Type B pancreatic cell (in vitro differentiated cells): ENCODE results near the gene TMEM8B. TPM values are rescaled to one million over a fixed set of nuclear protein-coding genes. Genes with fewer than 3 reads are reported as not detected.

Experiments
- DNase-seq: peaks from one replicate; pipeline ENCODE4 v3.0.0; 2021; ENCODE audit warnings: mixed read lengths; ENCODE audit not compliant: unreplicated experiment; ENCODE audit errors: extremely low spot score
- H3K27ac Mint-ChIP-seq: 2 replicates; pipeline ENCODE4 v1.8.0; 2021; ENCODE audit warnings: mild to moderate bottlenecking, mixed read lengths
- H3K27me3 Mint-ChIP-seq: 2 replicates; pipeline ENCODE4 v1.8.0; 2021; ENCODE audit warnings: mixed read lengths
- H3K36me3 Mint-ChIP-seq: 2 replicates; pipeline ENCODE4 v1.8.0; 2021; ENCODE audit warnings: mixed read lengths
- H3K4me1 Mint-ChIP-seq: one replicate; pipeline ENCODE4 v1.8.0; 2021; ENCODE audit warnings: mixed read lengths; ENCODE audit not compliant: unreplicated experiment
- H3K4me3 Mint-ChIP-seq: 2 replicates; pipeline ENCODE4 v1.8.0; 2021; ENCODE audit warnings: mild to moderate bottlenecking, mixed read lengths
- H3K9me3 Mint-ChIP-seq: 2 replicates; pipeline ENCODE4 v1.8.0; 2021; ENCODE audit warnings: mixed read lengths
- total RNA-seq: library from RNA; stranded (reverse); gene quantifications from 2 replicates; pipeline ENCODE4 v1.2.1, GENCODE V29; 2021; ENCODE audit warnings: low replicate concordance
- TF ChIP-seq, protein P1 (sequence below): fragments of 200-600 bp; sonication (generic); conservative IDR thresholded peaks from 2 replicates; pipeline ENCODE4 v1.5.0; 2021; ENCODE audit warnings: antibody characterized with exemption, mild to moderate bottlenecking

TMEM8B gene
- total RNA-seq, 1 donor from 2014 or later: 27.2 TPM

DNA sequence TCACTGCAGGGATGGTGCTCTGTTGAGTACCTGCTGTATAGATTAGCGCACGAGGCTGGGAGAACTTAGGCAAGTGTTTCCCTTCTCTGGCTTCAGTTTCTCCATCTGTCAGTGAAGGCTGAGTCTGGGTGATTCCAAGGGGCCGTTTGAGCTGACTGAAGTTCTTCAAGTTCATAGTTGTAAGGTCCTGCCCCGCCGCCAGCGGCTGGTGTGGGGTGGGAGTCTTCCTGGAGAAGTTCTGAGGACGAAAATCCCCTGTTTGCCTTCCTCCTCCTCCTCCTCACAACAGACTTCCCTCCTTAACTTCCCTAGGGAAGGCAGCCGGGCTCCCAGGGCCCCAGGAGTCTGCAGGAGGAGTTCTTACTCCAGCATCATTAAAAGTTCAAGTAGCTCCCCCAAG is 75.3 kb downstream of the TMEM8B start:
- no peaks in the 10 kb centered on the region for H3K9me3 Mint-ChIP-seq
- H3K4me3 Mint-ChIP-seq: no peak overlapping the region
- H3K27me3 Mint-ChIP-seq: peaks cover 15% of the 10 kb centered on the region
- TF ChIP-seq, protein P1, sequence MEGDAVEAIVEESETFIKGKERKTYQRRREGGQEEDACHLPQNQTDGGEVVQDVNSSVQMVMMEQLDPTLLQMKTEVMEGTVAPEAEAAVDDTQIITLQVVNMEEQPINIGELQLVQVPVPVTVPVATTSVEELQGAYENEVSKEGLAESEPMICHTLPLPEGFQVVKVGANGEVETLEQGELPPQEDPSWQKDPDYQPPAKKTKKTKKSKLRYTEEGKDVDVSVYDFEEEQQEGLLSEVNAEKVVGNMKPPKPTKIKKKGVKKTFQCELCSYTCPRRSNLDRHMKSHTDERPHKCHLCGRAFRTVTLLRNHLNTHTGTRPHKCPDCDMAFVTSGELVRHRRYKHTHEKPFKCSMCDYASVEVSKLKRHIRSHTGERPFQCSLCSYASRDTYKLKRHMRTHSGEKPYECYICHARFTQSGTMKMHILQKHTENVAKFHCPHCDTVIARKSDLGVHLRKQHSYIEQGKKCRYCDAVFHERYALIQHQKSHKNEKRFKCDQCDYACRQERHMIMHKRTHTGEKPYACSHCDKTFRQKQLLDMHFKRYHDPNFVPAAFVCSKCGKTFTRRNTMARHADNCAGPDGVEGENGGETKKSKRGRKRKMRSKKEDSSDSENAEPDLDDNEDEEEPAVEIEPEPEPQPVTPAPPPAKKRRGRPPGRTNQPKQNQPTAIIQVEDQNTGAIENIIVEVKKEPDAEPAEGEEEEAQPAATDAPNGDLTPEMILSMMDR: no peak
- H3K4me1 Mint-ChIP-seq: peaks cover 33% of the 10 kb centered on the region
- no peak overlapping the region for H3K27ac Mint-ChIP-seq
- DNase-seq: no peak
- H3K36me3 Mint-ChIP-seq: no peaks in the 10 kb centered on the region

DNA sequence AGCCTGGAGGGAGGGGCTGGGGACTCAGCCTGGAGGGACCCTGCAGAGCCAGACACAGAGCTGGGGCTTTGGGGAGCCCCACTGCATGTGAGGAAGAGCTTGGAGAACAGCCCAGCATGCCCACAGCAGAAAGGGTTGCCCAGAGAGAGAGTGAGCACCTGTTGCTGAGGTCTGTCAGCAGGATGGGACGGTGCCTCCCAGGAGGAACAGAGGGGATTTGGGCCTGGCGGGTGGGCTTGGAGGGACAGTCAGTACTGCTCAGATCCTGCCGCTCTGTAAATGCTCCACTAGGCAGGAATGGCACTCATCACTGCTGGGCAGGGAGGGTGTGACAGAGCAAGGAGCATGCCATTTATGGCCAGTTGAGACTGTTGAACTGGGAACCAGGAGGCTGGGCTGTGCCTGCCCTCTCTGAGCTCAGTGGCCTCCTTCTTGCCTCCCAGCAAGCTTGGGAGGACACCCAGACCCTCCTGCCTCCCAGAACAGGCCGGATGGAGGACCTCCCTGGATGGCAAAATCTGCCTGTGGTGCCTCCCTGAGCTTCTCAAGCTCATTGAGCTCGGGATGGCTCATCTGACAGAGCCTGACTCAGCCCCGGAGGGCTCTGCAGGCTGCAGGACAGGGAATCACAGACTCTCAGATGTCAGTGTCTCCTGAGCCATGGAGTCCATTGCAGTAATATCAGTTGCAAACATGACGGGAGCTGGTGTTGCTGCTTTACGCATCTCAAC is 76.2 kb downstream of the TMEM8B start:
- H3K4me3 Mint-ChIP-seq: no peak overlapping the region
- H3K36me3 Mint-ChIP-seq: no peaks in the 10 kb centered on the region
- peak overlapping the region; percentile 3 for H3K27ac Mint-ChIP-seq
- H3K9me3 Mint-ChIP-seq: no peaks in the 10 kb centered on the region
- peaks cover 33% of the 10 kb centered on the region for H3K4me1 Mint-ChIP-seq
- DNase-seq: no peak
- H3K27me3 Mint-ChIP-seq: peaks cover 14% of the 10 kb centered on the region
- TF ChIP-seq, protein P1: no peak

DNA sequence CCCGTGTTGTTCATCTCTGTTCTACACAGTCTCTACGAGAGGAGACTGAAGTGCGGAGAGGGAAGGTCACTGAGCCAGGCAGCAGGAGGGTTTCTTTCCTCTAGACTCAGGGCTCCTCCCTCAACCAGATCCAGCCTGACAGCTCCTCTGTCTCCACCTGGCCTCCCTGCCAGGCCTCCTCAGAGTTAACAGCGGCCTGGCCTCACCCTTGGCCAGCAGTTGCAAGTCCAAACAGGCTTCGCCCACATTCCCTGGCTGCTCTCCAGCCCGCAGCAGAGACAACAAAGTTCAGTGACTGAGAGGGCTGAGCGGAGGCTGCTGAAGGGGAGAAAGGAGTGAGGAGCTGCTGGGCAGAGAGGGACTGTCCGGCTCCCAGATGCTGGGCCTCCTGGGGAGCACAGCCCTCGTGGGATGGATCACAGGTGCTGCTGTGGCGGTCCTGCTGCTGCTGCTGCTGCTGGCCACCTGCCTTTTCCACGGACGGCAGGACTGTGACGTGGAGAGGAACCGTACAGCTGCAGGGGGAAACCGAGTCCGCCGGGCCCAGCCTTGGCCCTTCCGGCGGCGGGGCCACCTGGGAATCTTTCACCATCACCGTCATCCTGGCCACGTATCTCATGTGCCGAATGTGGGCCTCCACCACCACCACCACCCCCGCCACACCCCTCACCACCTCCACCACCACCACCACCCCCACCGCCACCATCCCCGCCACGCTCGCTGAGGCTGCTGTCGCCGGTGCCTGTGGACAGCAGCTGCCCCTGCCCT is 77.1 kb downstream of the TMEM8B start, which contains the start of gene HRCT1:
HRCT1 (plus strand) TSS at position 291 of the 768 bp plus-strand sequence; CDS start at position 377, 86 bp downstream.
- DNase-seq: no peak
- TF ChIP-seq, protein P1: no peak
- peak within 1 kb of the TSS; percentile 52 for H3K4me3 Mint-ChIP-seq
- no peaks in the 10 kb centered on the region for H3K9me3 Mint-ChIP-seq
- H3K36me3 Mint-ChIP-seq: no peaks in the 10 kb centered on the region
- peaks cover 10% of the 10 kb centered on the region for H3K27me3 Mint-ChIP-seq
- H3K4me1 Mint-ChIP-seq: peaks cover 39% of the 10 kb centered on the region
- peak within 1 kb of the TSS; percentile 79 for H3K27ac Mint-ChIP-seq

DNA sequence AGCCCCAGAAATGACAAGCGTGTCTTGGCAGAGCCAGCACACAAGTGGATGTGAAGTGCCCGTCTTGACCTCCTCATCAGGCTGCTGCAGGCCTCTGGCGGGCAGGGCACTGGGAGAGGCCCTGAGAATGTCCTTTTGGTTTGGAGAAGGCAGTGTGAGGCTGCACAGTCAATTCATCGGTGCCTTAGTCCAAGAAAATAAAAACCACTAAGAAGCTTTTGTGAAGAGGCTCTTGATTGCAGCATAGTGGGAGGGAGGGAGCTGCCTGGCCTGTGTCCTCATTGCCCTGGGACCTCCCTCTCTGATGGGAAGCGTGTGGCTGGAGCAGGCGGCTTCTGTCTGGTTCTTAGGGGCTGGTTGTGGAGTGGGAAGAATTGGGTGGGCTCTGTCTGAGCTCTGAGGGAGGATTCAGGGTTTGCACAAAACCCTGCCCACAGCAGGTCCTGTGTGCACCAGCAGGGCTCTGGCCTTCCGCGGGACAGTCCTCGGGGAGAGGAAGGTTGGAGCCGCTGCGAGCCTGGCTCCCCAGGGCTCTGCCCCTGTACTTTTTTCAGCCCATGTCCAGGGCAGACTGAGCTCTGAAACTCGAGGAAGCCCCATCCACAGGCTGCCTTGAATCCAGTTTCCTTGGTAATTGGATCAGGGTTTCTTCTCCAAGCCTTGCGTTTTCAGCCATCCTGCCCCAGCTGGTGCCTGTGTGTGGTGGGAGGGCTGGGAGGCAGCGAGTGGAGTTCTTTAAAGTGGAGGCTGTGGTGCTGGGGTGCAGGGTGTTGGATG is 78.1 kb downstream of the TMEM8B start:
- H3K4me3 Mint-ChIP-seq: no peak overlapping the region
- H3K4me1 Mint-ChIP-seq: peaks cover 40% of the 10 kb centered on the region
- H3K27ac Mint-ChIP-seq: peak overlapping the region; percentile 79
- no peaks in the 10 kb centered on the region for H3K36me3 Mint-ChIP-seq
- peaks cover 5% of the 10 kb centered on the region for H3K27me3 Mint-ChIP-seq
- no peak for DNase-seq
- H3K9me3 Mint-ChIP-seq: no peaks in the 10 kb centered on the region
- TF ChIP-seq, protein P1: no peak

DNA sequence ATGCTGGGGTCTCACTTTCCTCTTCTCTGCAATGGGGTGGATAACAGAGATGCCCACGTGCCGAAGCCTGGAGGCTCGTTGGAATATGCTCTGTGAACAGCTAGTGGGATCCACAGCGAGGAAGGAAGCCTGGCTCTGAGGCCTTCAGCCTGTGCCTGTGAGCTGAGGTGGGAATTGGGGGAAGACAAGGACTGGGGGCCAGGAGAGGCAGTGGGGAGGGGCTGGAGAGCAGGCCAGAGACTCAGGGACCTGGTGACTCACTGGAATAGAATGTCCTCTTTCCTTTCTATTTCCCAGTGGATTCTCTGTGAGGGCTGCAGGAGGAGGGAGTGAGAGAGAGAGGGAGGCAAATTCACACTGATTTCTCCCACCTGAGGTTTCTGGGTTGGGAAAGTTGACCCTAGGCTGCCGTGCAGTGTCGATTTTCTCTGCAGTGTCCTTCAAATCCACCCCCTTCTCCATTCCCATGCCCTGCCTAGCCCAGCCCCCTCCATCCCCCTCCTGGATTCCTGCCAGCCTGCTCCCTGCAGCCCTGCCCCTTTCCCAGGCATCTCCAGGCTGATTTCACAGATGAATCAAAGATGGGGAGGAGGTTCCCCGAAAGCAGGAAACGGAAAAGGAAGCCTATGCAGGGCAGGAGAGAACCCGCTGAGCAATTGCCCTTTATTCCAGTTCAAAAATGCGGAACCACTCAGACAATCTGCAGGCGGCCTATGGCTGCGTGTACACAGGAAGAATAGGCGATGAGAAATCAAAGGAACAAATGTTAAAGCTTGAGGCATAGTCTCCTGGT is 78.9 kb downstream of the TMEM8B start:
- DNase-seq: no peak
- Mint-ChIP-seq H3K9me3 (no peaks in the 10 kb centered on the region), H3K27me3 (peaks cover 3% of the 10 kb centered on the region), H3K4me1 (peaks cover 40% of the 10 kb centered on the region), H3K36me3 (no peaks in the 10 kb centered on the region), H3K27ac (peak overlapping the region; percentile 79), H3K4me3 (peak overlapping the region; percentile 72)
- TF ChIP-seq, protein P1: no peak
